Immature natural killer cell (primary cell): Measurements from ENCODE around the gene RSPRY1. TPM values are rescaled to one million over a fixed set of nuclear protein-coding genes. Genes with fewer than 3 reads are reported as not detected.

Source experiments
- DNase-seq, 3 donors: peaks; one replicate each; pipeline ENCODE4 v3.0.0; 2022; ENCODE audit warnings: mixed read lengths in 1 of 3
- H3K27ac Mint-ChIP-seq, 6 donors: one replicate each; pipeline ENCODE4 v1.8.0; 2020; ENCODE audit warnings: mixed read lengths in 6 of 6, mild to moderate bottlenecking in 5 of 6, inconsistent platforms in 4 of 6, moderate library complexity in 3 of 6
- H3K27me3 Mint-ChIP-seq, 3 donors: one replicate each; pipeline ENCODE4 v1.8.0; 2020 to 2021; ENCODE audit warnings: low read depth in 3 of 3, mild to moderate bottlenecking in 3 of 3, mixed read lengths in 3 of 3, moderate library complexity in 3 of 3, inconsistent platforms in 1 of 3
- H3K36me3 Mint-ChIP-seq, 3 donors: one replicate each; pipeline ENCODE4 v1.8.0; 2020; ENCODE audit warnings: mixed read lengths in 3 of 3, inconsistent platforms in 2 of 3, mild to moderate bottlenecking in 2 of 3
- H3K4me1 Mint-ChIP-seq, 2 donors: one replicate each; pipeline ENCODE4 v1.8.0; 2020; ENCODE audit warnings: inconsistent platforms in 2 of 2, mild to moderate bottlenecking in 2 of 2, mixed read lengths in 2 of 2, moderate library complexity in 1 of 2
- H3K4me3 Mint-ChIP-seq, 5 donors: one replicate each; pipeline ENCODE4 v1.8.0; 2020; ENCODE audit warnings: mild to moderate bottlenecking in 5 of 5, mixed read lengths in 5 of 5, inconsistent platforms in 3 of 5, moderate library complexity in 3 of 5
- H3K9me3 Mint-ChIP-seq, 6 donors: one replicate each; pipeline ENCODE4 v1.8.0; 2020; ENCODE audit warnings: mild to moderate bottlenecking in 6 of 6, mixed read lengths in 6 of 6, inconsistent platforms in 4 of 6, moderate library complexity in 3 of 6
- polyA plus RNA-seq, 3 donors: library from polyadenylated mRNA; unstranded; fragments of 300-500 nt; fragmentation: Illumina TruSeq; gene quantifications; one replicate each; pipeline ENCODE4 v1.2.3, GENCODE V29; 2021

RSPRY1 gene
- 10 to 100 TPM; 22.5 to 31.8 (median 24.7) TPM for polyA plus RNA-seq

GRCh38 chr16:57185945-57186871 lies at the start of gene RSPRY1, which contains the start of gene PSME3IP1:
TSS of gene RSPRY1 (plus strand) at chr16:57186329. CDS start at chr16:57204659, 18,330 bp downstream.
TSS of gene PSME3IP1 (minus strand) at chr16:57186039. CDS start at chr16:57173854, 12,185 bp downstream.
- H3K36me3 Mint-ChIP-seq = no peaks in the 10 kb centered on the region

DNA sequence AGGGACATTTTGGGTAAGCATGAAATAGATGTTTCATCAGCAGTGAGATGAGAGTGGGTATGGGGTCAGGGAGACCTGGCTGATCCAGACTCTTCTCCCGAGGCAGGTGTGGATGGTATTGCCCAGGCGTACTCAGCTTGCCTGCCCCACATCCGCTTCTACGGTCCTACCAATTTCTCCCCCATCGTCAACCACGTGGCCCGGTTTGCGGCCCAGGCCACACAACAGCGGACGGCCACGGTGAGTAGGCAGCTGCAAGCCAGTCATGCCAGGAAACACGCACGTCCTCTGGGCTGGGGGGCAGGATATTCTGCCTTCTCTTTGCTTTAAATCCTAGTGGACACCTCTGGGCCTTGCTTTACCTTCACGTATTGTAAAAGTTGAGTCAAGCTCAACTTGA lies 49.1 kb upstream of the RSPRY1 start:
- Mint-ChIP-seq H3K36me3 (no peaks in the 10 kb centered on the region), H3K4me3 (peak overlapping the region in 2 of 5 donors; percentile 7 to 26), H3K4me1 (peaks cover 61 to 71% of the 10 kb centered on the region in 2 donors), H3K27ac (peak overlapping the region in 3 of 6 donors; percentile 30 to 74 (median 68)), H3K27me3 (peaks cover 1 to 5% (median 2%) of the 10 kb centered on the region in 3 donors), H3K9me3 (no peaks in the 10 kb centered on the region)
- DNase-seq = no peak

More at GRCh38 chr16:57185945-57186871, at the start of gene RSPRY1, which contains the start of gene PSME3IP1:
- peak; percentile 99 to 100 (median 99) for DNase-seq
- no peaks in the 10 kb centered on the region for H3K9me3 Mint-ChIP-seq
- H3K27me3 Mint-ChIP-seq = peaks cover 4 to 15% (median 13%) of the 10 kb centered on the region in 3 donors
- H3K4me3 Mint-ChIP-seq = peak within 1 kb of the TSS; percentile 96 to 100 (median 99)
- peak within 1 kb of the TSS; percentile 94 to 98 (median 97) for H3K27ac Mint-ChIP-seq
- peaks cover 51 to 63% of the 10 kb centered on the region in 2 donors for H3K4me1 Mint-ChIP-seq

GRCh38 chr16:57137566-57138273 lies 48.4 kb upstream of the RSPRY1 start:
- Mint-ChIP-seq H3K27me3 (peaks cover 1 to 5% (median 3%) of the 10 kb centered on the region in 3 donors), H3K9me3 (no peaks in the 10 kb centered on the region), H3K27ac (peak overlapping the region; percentile 6 to 84 (median 66)), H3K36me3 (no peaks in the 10 kb centered on the region), H3K4me3 (peak overlapping the region in 1 of 5 donors; percentile 18), H3K4me1 (peaks cover 66 to 72% of the 10 kb centered on the region in 2 donors)
- DNase-seq = no peak

- DNase-seq = no peak
- H3K9me3 Mint-ChIP-seq = no peaks in the 10 kb centered on the region
- no peak overlapping the region for H3K4me3 Mint-ChIP-seq
- H3K36me3 Mint-ChIP-seq = no peaks in the 10 kb centered on the region
- H3K27ac Mint-ChIP-seq = peak overlapping the region; percentile 5 to 84 (median 64)
- peaks cover 65 to 72% of the 10 kb centered on the region in 2 donors for H3K4me1 Mint-ChIP-seq
- H3K27me3 Mint-ChIP-seq = peaks cover 1 to 5% (median 3%) of the 10 kb centered on the region in 3 donors
Measured at GRCh38 chr16:57138281-57138935, 47.7 kb upstream of the RSPRY1 start.

DNA sequence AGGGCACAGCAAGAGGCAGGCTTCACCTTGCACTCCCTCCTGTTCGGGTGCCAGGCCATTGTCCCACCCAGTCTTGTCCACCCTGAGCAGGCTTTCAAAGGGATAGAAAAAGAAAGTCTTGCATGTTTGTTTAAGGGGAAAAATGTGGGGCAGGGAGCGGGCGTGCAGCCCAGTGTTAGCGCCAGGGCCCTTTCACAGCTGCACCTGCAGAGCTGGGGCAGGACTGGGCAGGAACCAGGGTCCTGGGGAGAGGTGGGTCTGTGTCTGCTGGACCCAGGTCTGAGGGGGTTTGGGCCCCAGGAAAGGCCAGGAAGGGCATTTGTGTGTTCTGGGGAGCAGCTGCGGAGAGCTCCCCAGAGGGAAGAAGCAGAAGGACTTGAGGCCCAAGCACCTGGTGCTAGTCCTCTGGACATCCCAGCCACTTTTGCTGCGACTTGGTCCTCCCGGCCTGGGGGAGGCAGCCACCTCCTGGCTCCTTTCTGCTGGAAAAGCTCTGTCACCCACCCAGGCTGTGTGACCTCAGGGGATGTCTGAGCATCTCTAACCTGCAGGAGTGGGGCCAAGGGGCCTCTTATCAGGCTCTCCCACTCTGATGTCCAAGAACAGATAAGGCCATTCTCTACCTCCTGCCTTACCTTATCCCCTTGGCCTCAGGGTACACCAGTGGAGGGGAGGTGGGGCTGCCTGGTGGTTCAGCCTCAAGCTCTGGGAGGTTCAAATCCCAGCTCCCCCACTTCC lies 45.0 kb upstream of the RSPRY1 start:
- peaks cover 38 to 45% of the 10 kb centered on the region in 2 donors for H3K4me1 Mint-ChIP-seq
- peak overlapping the region in 1 of 6 donors; percentile 35 for H3K27ac Mint-ChIP-seq
- H3K36me3 Mint-ChIP-seq = no peaks in the 10 kb centered on the region
- no peak overlapping the region for H3K4me3 Mint-ChIP-seq
- no peak for DNase-seq
- H3K9me3 Mint-ChIP-seq = no peaks in the 10 kb centered on the region
- peaks cover 1 to 3% (median 2%) of the 10 kb centered on the region in 3 donors for H3K27me3 Mint-ChIP-seq

DNA sequence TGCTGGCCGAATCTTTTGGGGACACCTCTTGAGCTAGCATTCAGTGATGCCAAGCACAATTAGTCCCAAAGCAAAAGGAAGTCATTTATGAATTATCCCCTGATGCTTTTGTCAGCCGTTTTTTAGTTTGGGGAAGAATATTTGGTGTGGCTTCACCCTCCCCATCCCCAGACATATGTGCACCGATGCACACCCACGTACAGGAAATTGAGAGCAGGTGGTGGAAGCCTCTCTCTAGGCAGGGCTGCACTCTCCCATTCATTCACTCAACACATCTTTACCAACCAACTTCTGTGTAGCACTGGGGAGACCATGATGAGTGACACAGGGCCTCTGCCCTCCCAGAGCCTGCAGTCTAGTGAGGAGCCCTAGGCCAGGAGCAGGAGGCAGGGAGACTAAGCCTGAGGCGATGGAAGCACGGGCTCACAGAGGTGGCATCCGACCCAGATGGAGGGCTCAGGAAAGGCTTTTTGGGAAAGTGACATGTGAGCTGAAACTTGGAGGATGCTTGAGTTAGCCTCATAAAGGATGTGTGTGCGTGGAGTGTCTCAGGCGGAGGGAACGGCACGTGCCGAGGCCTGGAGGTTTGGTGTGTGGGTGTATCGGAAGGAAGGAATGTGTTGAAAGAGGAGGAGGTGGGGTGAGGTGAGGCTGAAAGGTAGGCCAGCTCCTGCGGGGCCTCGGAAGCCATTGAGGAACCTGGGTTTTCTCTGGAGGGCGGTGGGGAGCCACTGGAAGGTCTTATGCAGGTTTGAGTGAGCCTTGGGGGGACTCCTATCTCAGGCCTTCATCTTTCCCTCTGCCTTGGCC lies 44.1 kb upstream of the RSPRY1 start:
- Mint-ChIP-seq H3K27ac (peak overlapping the region in 3 of 6 donors; percentile 10 to 42 (median 35)), H3K36me3 (no peaks in the 10 kb centered on the region), H3K4me3 (peak overlapping the region in 1 of 5 donors; percentile 44), H3K4me1 (peaks cover 32 to 36% of the 10 kb centered on the region in 2 donors), H3K27me3 (peaks cover 1 to 2% (median 2%) of the 10 kb centered on the region in 3 donors), H3K9me3 (no peaks in the 10 kb centered on the region)
- no peak for DNase-seq

GRCh38 chr16:57143149-57143921 lies 42.8 kb upstream of the RSPRY1 start:
- Mint-ChIP-seq H3K27ac (no peak overlapping the region), H3K36me3 (no peaks in the 10 kb centered on the region), H3K27me3 (peaks cover 1 to 2% (median 2%) of the 10 kb centered on the region in 3 donors), H3K9me3 (no peaks in the 10 kb centered on the region), H3K4me3 (no peak overlapping the region), H3K4me1 (peaks cover 32 to 35% of the 10 kb centered on the region in 2 donors)
- DNase-seq = no peak

DNA sequence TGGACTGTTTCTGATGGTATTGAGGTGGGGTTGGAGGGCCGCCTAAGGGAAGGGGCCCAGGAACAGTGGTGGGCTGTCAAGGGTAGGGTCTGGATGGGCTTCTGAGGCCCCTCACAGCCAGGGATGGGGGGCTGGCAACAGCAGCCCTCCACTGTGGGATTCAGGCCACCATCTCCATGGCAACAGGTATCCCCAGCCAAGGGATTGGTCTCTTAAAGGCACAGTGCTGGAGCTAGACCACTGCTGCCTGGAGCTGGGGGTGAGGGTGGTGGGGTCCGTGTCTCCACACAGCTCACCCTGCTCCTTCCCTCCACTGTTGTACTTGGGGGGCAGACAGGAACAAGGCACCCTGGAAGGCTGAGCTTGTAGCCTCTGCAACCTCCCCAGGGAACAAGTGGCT lies 42.1 kb upstream of the RSPRY1 start:
- H3K27me3 Mint-ChIP-seq = peaks cover 0 to 2% (median 2%) of the 10 kb centered on the region in 3 donors
- no peak overlapping the region for H3K27ac Mint-ChIP-seq
- DNase-seq = no peak
- H3K36me3 Mint-ChIP-seq = no peaks in the 10 kb centered on the region
- H3K9me3 Mint-ChIP-seq = no peaks in the 10 kb centered on the region
- no peak overlapping the region for H3K4me3 Mint-ChIP-seq
- H3K4me1 Mint-ChIP-seq = peaks cover 25 to 32% of the 10 kb centered on the region in 2 donors

DNA sequence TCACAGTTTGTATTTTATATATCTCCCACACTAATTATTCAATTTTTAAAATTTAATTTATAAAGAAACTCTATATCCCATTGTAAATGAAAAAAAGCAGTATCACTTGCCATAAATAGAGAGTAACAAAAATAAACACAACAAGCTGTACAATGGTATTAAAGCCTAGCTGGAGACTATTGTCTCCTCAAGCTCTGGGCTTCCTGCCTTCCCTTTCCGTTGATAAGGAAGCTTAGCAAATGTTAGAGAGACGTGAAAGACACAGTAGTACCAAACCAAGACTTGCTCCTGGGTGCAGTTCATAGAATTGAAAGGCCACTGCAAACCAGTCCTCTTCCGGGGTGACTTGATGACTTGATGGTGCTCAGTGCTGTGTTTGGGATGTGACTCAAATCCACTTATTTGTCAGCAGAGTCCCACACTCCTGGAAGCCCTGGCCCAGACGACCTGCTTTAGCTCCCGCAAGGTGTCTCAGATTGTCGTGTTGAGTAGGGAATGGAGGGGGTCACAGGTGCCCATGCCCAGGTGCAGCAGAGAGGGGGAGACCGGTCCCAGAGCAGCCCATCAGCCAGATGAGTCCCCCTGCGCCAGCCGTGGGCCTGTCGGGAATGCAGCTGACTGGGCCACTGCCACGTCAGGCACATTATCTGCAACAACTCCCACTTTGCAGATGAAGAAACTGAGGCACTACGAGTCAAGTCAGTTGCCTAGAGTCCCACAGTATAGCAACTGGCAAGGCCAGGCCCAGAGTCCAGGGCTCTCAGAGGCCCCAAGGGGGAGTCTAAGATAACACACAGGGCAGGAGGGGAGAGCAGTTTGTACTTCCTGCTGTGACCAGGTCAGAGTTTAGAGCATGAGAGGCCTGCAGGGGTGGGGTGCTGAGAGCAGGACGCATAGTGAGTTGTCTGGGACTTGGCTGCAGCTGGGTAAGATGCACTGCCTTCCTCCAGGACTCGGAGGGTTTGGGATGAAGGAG lies 40.8 kb upstream of the RSPRY1 start:
- peaks cover 0 to 2% (median 2%) of the 10 kb centered on the region in 3 donors for H3K27me3 Mint-ChIP-seq
- H3K9me3 Mint-ChIP-seq = no peaks in the 10 kb centered on the region
- no peak overlapping the region for H3K4me3 Mint-ChIP-seq
- DNase-seq = no peak
- H3K36me3 Mint-ChIP-seq = no peaks in the 10 kb centered on the region
- no peak overlapping the region for H3K27ac Mint-ChIP-seq
- H3K4me1 Mint-ChIP-seq = peaks cover 19 to 24% of the 10 kb centered on the region in 2 donors

GRCh38 chr16:57146040-57146647 lies 40.0 kb upstream of the RSPRY1 start:
- DNase-seq = no peak
- no peak overlapping the region for H3K27ac Mint-ChIP-seq
- peaks cover 16 to 24% of the 10 kb centered on the region in 2 donors for H3K4me1 Mint-ChIP-seq
- H3K9me3 Mint-ChIP-seq = no peaks in the 10 kb centered on the region
- no peaks in the 10 kb centered on the region for H3K36me3 Mint-ChIP-seq
- no peak overlapping the region for H3K4me3 Mint-ChIP-seq
- H3K27me3 Mint-ChIP-seq = peaks cover 0 to 2% (median 2%) of the 10 kb centered on the region in 3 donors
